Renal cortex interstitium (tissue), 11 donors: ENCODE measurements around the gene VWA3B. TPM values are rescaled to one million over a fixed set of nuclear protein-coding genes. Genes with fewer than 3 reads are reported as not detected.

Experiments used
- DNase-seq, 11 donors: peaks; one replicate each; pipeline ENCODE4 v3.0.0-alpha.2; 2013; ENCODE audit warnings: low read depth in 9 of 11, low spot score in 4 of 11; ENCODE audit errors: extremely low read depth in 1 of 11
- polyA plus RNA-seq, 3 donors: library from polyadenylated mRNA; unstranded; fragments of 120-200 nt; gene quantifications; one replicate each; pipeline ENCODE4 v1.2.1, GENCODE V29; 2013; ENCODE audit not compliant: insufficient read length in 3 of 3

Gene VWA3B
- polyA plus RNA-seq, 3 donors, result 0.26 to 1.1 (median 0.47) TPM

- no peak for DNase-seq
Measured at GRCh38 chr2:98160554-98160953, 73.6 kb downstream of the VWA3B start.

GRCh38 chr2:98161186-98161585 is 74.2 kb downstream of the VWA3B start:
- DNase-seq, result no peak

GRCh38 chr2:98164256-98164655 is 77.3 kb downstream of the VWA3B start:
- DNase-seq, result no peak

GRCh38 chr2:98165516-98166071 is 78.6 kb downstream of the VWA3B start:
- DNase-seq, result no peak

GRCh38 chr2:98167916-98168315 is 80.9 kb downstream of the VWA3B start:
- DNase-seq, result no peak

GRCh38 chr2:98170076-98170475 is 83.1 kb downstream of the VWA3B start:
- no peak for DNase-seq

GRCh38 chr2:98172150-98172765 is 85.3 kb downstream of the VWA3B start:
- no peak for DNase-seq

GRCh38 chr2:98172951-98173350 is 86.0 kb downstream of the VWA3B start:
- no peak for DNase-seq

GRCh38 chr2:98175811-98176210 is 88.8 kb downstream of the VWA3B start:
- DNase-seq, result no peak

- no peak for DNase-seq
Measured at GRCh38 chr2:98177286-98177685, 90.3 kb downstream of the VWA3B start.

GRCh38 chr2:98177986-98178385 is 91.0 kb downstream of the VWA3B start:
- no peak for DNase-seq

- DNase-seq, result no peak
Measured at GRCh38 chr2:98180456-98180855, 93.5 kb downstream of the VWA3B start.

- no peak for DNase-seq
Measured at GRCh38 chr2:98181346-98181745, 94.4 kb downstream of the VWA3B start.

- no peak for DNase-seq
Measured at GRCh38 chr2:98185801-98186200, 98.8 kb downstream of the VWA3B start.

GRCh38 chr2:98187194-98187593 is 100.2 kb downstream of the VWA3B start:
- DNase-seq, result no peak

GRCh38 chr2:98188351-98189046 is 101.5 kb downstream of the VWA3B start:
- DNase-seq, result no peak

GRCh38 chr2:98191883-98192282 is 104.9 kb downstream of the VWA3B start:
- DNase-seq, result no peak

GRCh38 chr2:98201576-98201975 is 114.6 kb downstream of the VWA3B start:
- DNase-seq, result no peak

- no peak for DNase-seq
Measured at GRCh38 chr2:98205889-98206288, 118.9 kb downstream of the VWA3B start.

GRCh38 chr2:98212092-98213000 is 125.4 kb downstream of the VWA3B start:
- peak in 10 of 11 donors; percentile 12 to 59 (median 27) for DNase-seq
